GM12801 (cell line): Measurements from ENCODE around the gene EMSY.

Experiments
- TF ChIP-seq, protein P1 (sequence below): IDR thresholded peaks from one replicate; pipeline ENCODE4 v1.5.1; 2011; ENCODE audit warnings: control low read depth; ENCODE audit not compliant: insufficient read length; ENCODE audit errors: extremely low read depth

Gene EMSY

DNA sequence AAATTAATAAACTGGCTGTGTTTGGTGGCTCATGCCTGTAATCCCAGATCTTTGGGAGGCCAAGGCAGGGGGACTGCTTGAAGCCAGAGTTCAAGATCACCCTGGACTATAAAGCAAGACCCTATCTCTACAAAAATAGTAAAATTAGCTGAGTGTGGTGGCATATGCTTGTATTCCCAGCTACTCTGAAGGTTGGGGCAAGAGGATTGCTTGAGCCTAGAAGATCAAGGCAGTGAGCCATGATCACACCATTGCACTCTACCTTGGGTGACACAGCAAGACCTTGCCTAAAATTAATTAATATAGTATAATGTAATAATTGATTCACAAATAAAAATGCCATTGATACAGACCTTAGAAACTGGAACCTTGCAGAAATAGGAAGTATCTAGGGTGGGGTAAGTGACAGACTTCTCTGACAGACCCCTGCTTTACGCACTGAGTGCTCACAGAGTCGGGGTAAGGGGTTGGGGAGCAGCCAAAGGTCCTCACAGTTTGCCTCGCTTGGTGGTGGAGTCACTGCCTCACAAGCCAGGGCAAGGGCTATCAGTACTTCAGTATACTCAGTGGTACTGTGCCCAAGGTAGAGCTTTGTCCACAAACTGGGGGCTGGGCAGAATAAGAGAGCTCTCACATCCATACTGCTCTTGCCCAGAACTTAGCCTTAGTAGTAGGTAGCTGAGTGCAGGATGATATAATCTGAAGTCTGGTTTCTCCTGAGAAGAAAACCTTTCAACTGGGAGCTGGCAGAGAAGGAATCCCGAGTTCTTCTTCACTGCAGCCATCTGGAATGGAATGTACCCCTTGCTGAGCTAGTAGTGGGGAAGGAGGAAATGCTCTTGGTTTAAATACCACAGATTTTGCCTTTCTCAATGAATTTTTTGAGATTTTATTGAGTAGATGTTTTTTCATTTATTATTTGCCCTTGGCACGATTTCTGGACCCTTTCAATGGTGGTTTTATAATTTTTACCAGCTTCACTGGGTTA lies 65.5 kb downstream of the EMSY start:
- TF ChIP-seq, protein P1, sequence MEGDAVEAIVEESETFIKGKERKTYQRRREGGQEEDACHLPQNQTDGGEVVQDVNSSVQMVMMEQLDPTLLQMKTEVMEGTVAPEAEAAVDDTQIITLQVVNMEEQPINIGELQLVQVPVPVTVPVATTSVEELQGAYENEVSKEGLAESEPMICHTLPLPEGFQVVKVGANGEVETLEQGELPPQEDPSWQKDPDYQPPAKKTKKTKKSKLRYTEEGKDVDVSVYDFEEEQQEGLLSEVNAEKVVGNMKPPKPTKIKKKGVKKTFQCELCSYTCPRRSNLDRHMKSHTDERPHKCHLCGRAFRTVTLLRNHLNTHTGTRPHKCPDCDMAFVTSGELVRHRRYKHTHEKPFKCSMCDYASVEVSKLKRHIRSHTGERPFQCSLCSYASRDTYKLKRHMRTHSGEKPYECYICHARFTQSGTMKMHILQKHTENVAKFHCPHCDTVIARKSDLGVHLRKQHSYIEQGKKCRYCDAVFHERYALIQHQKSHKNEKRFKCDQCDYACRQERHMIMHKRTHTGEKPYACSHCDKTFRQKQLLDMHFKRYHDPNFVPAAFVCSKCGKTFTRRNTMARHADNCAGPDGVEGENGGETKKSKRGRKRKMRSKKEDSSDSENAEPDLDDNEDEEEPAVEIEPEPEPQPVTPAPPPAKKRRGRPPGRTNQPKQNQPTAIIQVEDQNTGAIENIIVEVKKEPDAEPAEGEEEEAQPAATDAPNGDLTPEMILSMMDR: no peak

DNA sequence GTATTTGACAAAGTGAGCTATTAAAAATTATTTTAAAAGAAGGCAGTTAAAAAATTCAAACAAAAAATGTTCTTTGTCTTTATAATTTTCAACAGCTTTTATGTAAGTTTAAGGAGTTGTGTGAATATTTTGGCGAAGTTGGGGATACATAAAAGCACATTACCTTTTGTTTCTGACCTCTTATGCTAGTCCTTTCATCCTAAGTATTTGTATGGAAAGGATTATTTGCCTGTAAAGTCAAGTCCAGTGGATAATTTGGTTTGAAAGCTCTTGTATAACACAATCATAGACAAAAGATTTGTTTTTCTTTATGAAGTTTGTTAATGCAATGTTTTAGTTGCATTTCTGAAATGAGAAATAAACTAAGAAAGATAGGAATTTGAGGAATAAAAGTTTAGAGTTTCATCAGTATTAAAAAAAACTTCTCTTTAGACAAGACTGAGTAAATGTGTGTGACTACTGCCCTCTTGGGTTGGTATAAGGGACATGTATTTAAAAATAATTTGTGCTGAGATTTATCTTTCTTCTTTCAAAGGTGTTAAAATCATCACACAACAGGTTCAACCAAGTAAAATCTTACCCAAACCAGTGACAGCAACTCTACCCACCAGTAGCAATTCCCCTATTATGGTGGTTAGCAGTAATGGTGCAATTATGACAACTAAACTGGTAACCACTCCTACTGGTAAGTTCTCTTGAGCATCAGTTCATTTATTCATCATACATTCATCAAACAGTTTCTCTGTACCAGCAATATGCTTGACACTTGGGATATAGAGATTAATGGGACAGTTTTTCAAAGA lies 68.2 kb downstream of the EMSY start:
- TF ChIP-seq, protein P1: no peak

DNA sequence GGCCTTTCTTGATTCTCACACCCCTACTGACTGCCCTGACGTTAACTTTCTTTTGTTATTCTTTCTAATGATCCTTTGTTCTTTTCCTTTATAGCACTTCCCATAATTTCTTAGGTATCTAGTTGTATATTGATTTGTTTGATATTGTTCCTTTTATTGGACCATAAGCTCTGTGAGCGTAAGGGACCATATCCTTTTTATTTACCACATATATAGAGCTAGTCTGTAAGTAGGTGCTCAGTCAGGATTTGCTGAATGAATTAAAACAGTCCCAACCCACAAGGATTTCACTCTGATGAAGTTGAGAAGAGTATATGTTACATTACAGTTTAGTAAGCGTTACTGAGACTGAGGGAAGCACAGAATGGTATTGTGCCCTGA lies 68.8 kb downstream of the EMSY start:
- TF ChIP-seq, protein P1: no peak

DNA sequence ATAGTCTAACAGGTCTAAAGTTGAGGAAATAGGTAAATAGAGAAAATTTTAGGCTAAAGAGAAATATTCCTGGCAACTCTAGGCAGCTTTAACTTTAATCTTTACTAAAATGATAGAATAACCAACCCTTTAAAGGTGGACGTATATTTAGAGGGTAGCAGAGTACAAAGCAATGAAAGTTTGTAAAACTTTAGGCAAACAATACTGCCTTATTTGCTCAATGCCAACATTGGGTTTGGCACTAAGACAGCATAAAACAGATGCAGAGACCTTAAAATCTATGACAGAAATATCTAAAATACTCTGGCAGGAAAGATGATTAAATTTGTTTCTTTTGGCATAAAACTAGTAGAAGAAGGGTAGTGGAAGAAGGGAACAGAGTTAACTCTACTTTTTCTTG lies 70.7 kb downstream of the EMSY start:
- TF ChIP-seq, protein P1: no peak

DNA sequence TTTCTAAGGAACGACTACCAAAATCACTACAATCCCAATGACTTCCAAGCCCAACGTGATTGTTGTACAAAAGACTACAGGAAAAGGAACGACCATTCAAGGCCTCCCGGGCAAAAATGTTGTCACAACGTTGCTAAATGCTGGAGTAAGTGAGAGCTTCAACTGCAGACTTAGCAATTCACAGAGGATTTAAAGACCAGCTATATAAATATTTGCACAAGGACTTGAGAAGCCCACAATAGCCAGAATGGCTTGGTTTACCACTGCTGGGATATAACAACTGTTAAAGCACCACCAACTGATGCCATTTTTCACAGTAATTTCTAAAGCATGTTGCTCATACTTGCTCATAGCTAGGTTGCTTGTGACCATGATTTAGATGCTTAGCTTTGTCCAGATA lies 78.3 kb downstream of the EMSY start:
- TF ChIP-seq, protein P1: no peak

DNA sequence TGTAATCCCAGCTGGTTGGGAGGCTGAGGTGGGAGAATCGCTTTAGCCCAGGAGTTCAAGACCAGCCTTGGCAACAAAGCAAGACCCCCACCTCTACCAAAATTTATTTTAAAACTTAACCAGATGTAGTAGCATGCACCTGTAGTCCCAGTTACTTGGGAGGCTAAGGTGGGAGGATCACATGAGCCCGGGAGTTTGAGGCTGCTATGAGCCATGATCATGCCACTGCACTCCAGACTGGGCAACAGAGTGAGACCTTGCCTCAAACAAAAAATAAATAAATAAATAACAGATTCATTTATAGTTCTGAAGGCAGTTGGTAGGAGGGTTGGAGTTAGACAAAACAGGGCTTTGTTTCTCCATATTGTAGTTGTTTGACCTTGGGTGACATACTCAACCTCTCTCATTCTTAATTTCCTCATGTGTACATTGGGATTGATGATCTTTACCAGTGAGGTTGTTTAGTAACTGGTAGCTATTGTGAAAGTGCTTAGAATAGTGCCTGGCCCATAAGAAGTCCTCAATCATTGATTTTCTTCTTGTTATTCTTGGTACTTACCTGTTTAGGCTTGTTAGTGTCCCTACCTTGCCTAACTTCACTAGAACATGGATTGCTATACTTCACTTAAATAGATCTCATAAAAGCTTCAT lies 79.1 kb downstream of the EMSY start:
- TF ChIP-seq, protein P1: no peak

DNA sequence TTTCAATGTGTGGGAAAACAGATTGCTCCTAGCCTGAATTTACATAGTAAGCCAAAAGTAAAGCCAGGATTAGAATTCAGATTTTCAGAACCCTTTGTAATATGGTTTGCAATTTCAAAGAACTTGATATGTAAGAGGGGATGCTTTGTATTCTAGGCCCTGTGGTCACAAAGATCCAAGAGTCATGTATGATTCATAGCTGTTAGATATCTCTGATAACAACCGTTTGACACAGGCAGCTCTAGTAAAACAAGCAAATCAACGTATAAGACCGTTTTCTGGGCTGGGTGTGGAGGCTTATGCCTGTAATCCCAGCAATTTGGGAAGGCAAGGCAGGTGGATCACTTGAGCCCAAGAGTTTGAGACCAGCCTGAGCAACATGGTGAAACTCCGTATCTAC lies 79.6 kb downstream of the EMSY start:
- TF ChIP-seq, protein P1: no peak
